ENCODE measurements around the gene DDX25. TPM values are rescaled to one million over a fixed set of nuclear protein-coding genes. Genes with fewer than 3 reads are reported as not detected.

DDX25 gene
- total RNA-seq, 4 donors from 2014 or later = 0.06 to 0.17 TPM; not detected in 2

- no peak overlapping the region for H3K27ac ChIP-seq (replicated peaks in 1 of 4)
- peaks cover 7 to 42% (median 27%) of the 10 kb centered on the region in 4 donors for H3K36me3 ChIP-seq
- no peak overlapping the region for H3K4me3 ChIP-seq
- H3K27me3 ChIP-seq = no peaks in the 10 kb centered on the region
- intact Hi-C loops (cut with DNase I) = no loop called here
- H3K9me3 ChIP-seq = no peaks in the 10 kb centered on the region
- DNase-seq (ENCODE audit: extremely low spot score) = no peak
- TF ChIP-seq POLR2A (IDR thresholded peaks at IDR 0.05; ENCODE audit: low read depth) (no peak), POLR2AphosphoS5 (IDR thresholded peaks at IDR 0.05) (no peak)
- peaks cover 3 to 22% (median 13%) of the 10 kb centered on the region in 4 donors for H3K4me1 ChIP-seq
Observed at GRCh38 chr11:125892994-125893393, 11.3 kb upstream of the DDX25 start.

DNA sequence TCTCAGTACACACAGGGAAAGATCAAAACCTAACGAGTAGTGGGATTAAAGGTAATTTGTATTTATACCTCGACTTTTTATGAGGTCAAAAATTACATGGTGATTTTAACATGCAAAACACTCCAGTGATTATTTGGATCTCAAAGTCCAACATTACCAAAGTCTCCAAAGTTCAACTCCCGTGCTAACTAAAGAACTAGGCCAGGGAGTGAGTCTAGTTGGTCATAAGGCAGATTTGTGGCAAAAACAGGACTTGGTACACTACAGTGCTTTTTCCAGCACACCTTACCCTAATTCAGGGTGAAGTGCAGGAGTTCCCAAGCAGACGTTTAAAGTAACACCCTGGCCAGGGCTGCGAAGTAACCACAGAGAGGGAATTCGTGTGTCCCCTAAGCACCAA, 2.4 kb upstream of the DDX25 start:
- WGBS = 86% methylated on average over 6 of the region's 6 CpGs
- DNase-seq (ENCODE audit: extremely low spot score) = no peak
- TF ChIP-seq, protein P1, sequence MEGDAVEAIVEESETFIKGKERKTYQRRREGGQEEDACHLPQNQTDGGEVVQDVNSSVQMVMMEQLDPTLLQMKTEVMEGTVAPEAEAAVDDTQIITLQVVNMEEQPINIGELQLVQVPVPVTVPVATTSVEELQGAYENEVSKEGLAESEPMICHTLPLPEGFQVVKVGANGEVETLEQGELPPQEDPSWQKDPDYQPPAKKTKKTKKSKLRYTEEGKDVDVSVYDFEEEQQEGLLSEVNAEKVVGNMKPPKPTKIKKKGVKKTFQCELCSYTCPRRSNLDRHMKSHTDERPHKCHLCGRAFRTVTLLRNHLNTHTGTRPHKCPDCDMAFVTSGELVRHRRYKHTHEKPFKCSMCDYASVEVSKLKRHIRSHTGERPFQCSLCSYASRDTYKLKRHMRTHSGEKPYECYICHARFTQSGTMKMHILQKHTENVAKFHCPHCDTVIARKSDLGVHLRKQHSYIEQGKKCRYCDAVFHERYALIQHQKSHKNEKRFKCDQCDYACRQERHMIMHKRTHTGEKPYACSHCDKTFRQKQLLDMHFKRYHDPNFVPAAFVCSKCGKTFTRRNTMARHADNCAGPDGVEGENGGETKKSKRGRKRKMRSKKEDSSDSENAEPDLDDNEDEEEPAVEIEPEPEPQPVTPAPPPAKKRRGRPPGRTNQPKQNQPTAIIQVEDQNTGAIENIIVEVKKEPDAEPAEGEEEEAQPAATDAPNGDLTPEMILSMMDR (IDR thresholded peaks at IDR 0.05) = no peak
- TF ChIP-seq POLR2AphosphoS5 (IDR thresholded peaks at IDR 0.05) (no peak), POLR2A (IDR thresholded peaks at IDR 0.05; ENCODE audit: low read depth) (no peak), EP300 (IDR thresholded peaks at IDR 0.05) (no peak)
- H3K27me3 ChIP-seq = peaks cover 0 to 34% (median 17%) of the 10 kb centered on the region in 4 donors
- intact Hi-C loops (cut with DNase I) = no loop called here
- H3K9me3 ChIP-seq = no peaks in the 10 kb centered on the region
- H3K36me3 ChIP-seq = peaks cover 0 to 16% (median 14%) of the 10 kb centered on the region in 4 donors
- peaks cover 17 to 29% (median 27%) of the 10 kb centered on the region in 4 donors for H3K4me1 ChIP-seq
- no peak overlapping the region for H3K27ac ChIP-seq (replicated peaks in 1 of 4)
- H3K4me3 ChIP-seq = peak overlapping the region; percentile 60 to 70 (median 65)

- Histone ChIP-seq H3K36me3 (peaks cover 0 to 16% (median 14%) of the 10 kb centered on the region in 4 donors), H3K9me3 (no peaks in the 10 kb centered on the region), H3K27me3 (peaks cover 0 to 34% (median 17%) of the 10 kb centered on the region in 4 donors), H3K4me1 (peaks cover 17 to 29% (median 27%) of the 10 kb centered on the region in 4 donors), H3K27ac (replicated peaks in 1 of 4) (peak overlapping the region; percentile 69 to 92 (median 80)), H3K4me3 (peak overlapping the region; percentile 60 to 70 (median 65))
- no peak for DNase-seq (ENCODE audit: extremely low spot score)
- intact Hi-C loops (cut with DNase I) = no loop called here
- TF ChIP-seq POLR2A (IDR thresholded peaks at IDR 0.05; ENCODE audit: low read depth) (no peak), POLR2AphosphoS5 (IDR thresholded peaks at IDR 0.05) (no peak), EP300 (IDR thresholded peaks at IDR 0.05) (no peak)
- TF ChIP-seq, protein P1 (IDR thresholded peaks at IDR 0.05) = no peak
- 40% methylated on average over 12 of the region's 20 CpGs for WGBS
Observed at GRCh38 chr11:125902277-125902926, 1.9 kb upstream of the DDX25 start.

DNA sequence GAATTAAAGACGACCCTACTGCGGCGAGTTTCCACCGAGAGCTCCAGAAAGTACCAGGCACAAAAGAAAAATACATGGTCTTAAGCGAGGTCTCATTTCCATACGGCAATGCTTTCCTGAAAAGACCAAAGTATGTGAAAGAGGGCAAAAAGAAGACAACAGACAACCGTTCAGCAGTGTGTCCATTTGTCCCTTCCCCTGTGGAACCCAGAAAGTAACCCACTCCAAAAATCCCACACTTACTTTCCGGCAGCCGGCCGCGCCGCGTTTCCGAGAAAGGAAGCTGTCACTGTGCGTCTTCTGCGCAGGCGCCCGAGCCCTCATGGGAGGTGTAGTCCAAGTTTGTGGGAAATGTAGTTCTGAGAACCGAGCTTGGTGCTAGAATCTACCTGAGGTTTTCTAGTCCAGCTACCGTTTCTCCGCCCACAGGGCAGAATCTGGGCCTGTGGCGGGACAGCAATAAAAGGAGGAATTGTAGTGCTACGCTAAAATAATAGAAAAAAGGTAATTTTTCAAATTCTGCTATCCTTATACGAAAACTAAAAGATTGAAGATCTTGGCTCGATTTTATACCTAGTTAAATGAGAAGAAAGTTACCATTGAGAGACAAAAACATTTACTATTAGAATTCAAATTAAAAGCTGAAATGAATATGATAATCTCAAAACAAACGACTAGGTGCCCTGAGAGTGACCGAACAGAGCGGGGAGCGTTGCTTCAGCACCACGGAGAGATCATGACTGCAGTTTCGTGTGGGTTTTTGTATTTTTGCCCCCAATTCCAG, 1.2 kb upstream of the DDX25 start, which contains the start of gene PUS3:
TSS of gene PUS3 (minus strand) at position 280 of the 784 bp plus-strand sequence. CDS start 6,922 bp downstream, outside the sequence.
- DNase-seq (ENCODE audit: extremely low spot score) = peak; percentile 97
- peaks cover 0 to 34% (median 17%) of the 10 kb centered on the region in 4 donors for H3K27me3 ChIP-seq
- H3K27ac ChIP-seq (replicated peaks in 1 of 4) = peak within 1 kb of the TSS; percentile 69 to 92 (median 80)
- H3K9me3 ChIP-seq = no peaks in the 10 kb centered on the region
- peak; percentile 87 to 94 for TF ChIP-seq POLR2AphosphoS5 (IDR thresholded peaks at IDR 0.05)
- TF ChIP-seq, protein P1 (IDR thresholded peaks at IDR 0.05) = no peak
- peaks cover 0 to 16% (median 14%) of the 10 kb centered on the region in 4 donors for H3K36me3 ChIP-seq
- intact Hi-C loops (cut with DNase I) = no loop called here
- WGBS = 2% methylated on average over 31 of the region's 31 CpGs
- peaks cover 17 to 29% (median 27%) of the 10 kb centered on the region in 4 donors for H3K4me1 ChIP-seq
- H3K4me3 ChIP-seq = peak within 1 kb of the TSS; percentile 60 to 70 (median 65)

DNA sequence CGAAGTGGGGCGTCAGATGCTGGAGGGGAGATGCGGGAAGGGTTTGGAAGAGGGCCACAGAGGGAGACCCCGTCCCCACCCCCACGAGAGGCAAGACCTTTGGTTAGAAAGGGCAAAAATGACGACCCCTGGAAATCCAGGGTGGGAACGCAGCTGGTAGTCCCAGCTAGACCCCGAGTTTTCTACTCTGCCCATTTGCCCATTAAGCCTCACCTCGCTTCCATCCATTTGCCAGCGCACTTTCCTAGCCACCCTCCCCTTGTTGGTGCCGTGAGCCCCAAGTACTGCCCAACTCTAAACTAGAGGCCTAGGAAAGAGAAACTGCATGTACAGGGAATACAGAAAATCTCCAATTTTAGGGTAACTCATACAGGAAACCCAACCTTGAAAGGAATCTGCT, 370 bp downstream of the DDX25 start:
- TF ChIP-seq, protein P1 (IDR thresholded peaks at IDR 0.05) = no peak
- TF ChIP-seq POLR2AphosphoS5 (IDR thresholded peaks at IDR 0.05) (no peak), POLR2A (IDR thresholded peaks at IDR 0.05; ENCODE audit: low read depth) (no peak), EP300 (IDR thresholded peaks at IDR 0.05) (no peak)
- no peaks in the 10 kb centered on the region for H3K9me3 ChIP-seq
- 63% methylated on average over 9 of the region's 11 CpGs for WGBS
- H3K27ac ChIP-seq (replicated peaks in 1 of 4) = no peak overlapping the region
- intact Hi-C loops (cut with DNase I) = no loop called here
- no peak for DNase-seq (ENCODE audit: extremely low spot score)
- peaks cover 17 to 29% (median 27%) of the 10 kb centered on the region in 4 donors for H3K4me1 ChIP-seq
- peak overlapping the region; percentile 60 to 70 (median 65) for H3K4me3 ChIP-seq
- H3K36me3 ChIP-seq = peaks cover 0 to 8% (median 8%) of the 10 kb centered on the region in 4 donors
- peaks cover 0 to 40% (median 17%) of the 10 kb centered on the region in 4 donors for H3K27me3 ChIP-seq

Measured in esophagus muscularis mucosa (tissue), 4 donors.